Measurements from ENCODE around the gene GYG2.
"Not testable (repeated sequence)": the region's sequence is repeated elsewhere in the genome, so short reads cannot be mapped to it uniquely, and the experiment has no call there.

The GYG2 gene

DNA sequence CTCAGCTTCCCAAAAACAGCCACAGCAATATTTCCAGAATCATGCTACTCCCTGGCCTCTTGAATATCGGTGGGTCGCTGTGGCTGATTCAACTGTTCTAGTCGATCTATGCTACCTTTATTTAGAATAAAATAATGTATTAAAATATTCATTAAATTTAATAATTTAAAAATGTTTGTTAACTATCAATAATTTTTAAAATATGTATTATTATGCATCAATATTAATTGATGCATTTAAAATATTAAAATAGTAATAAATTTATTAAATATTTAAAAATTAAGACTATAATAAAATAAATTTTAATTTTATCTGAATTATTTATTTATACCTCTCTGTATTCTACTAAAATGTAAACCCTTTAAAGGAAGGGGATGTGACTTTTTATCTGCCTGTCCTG, 81.4 kb downstream of the GYG2 start:
- no peak for DNase-seq

DNA sequence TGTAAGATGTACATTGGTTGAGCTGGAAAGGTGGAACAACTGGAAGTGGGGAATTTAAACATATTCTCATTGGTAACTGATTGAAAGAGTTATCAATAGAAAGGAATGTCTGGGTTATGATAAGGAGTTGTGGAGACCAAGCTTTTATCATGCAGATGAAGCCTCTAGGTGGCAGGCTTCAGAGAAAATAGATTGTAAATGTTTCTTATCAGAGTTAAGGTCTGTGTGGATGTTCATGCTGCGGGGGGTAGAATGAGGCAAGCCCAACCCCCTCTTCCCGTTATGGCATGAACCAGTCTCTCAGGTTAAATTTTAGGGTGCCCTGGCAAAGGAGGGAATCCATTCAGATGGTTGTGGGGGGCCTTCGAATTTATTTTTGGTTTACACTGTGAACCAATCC, 84.4 kb downstream of the GYG2 start:
- no peak for DNase-seq

DNA sequence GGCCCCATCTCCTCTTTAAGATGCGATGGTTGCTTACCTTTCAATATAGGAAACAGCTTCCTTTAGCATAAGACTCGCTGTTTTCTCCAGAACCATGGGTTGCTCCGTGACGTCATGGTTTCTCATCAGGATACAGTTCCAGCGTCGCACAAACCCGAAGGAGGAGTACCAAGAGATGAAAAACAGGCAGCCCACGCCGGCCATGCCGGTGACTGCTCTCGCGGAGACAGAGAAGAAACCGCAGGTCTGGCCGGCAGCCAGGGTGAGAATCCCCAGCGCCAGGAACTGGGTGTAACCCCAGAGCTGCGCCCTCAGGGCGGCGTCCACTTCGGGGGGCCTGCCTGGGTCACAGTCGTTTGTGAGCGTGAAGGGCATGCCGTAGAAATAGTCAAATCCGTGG, 89.0 kb downstream of the GYG2 start:
- DNase-seq: no peak

DNA sequence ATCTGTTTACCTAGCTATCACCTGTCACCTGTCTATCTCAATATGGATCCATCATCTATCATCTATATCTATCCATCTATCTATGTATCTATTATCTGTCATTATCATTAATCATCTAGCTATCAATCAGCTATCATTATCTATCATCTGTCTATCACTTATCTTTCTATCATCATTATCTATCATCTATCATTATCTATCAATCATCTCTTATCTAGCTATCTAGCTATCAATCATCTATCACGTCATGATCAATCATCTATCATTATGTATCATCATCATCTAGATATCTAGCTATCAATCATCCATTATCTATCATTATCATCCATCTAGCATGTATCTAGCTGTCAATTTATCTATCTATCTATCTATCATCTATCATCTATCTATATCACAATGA, 92.5 kb downstream of the GYG2 start:
- no peak for DNase-seq

DNA sequence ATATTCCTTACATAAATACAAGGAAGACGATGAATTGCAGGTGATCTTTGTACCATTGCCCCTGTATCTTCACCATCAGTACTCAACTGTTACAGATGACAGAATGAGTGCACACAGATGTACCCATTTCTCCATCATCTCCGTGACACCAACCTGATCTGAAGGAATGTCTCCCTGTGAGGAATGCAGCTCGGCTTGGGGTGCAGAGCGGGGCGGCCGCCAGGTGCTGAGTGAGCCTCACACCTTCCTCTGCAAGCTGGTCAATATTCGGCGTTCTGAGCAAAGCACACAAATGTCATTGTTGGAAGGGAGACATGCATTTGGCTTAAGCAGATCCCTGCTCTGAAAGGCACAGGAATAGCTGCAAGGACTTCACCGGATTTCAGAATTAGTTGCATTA, 93.0 kb downstream of the GYG2 start:
- DNase-seq: no peak

DNA sequence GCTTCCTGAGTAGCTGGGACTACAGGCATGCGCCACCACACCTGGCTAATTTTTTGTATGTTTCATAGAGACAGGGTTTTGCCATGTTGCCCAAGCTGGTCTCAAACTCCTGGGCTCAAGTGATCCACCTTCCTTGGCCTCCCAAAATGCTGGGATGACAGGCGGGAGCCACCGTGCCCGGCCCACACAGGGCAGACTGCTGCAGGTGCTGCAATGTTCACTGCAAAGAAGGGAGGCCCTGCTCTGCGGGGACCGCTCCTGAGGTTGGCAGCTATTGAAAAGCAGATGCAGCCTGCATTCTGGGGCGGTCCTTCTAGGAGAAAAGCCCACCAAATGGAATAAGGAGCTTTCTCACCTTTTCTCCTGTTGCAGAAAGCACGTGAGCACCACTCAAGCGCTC, 95.4 kb downstream of the GYG2 start:
- DNase-seq: no peak

DNA sequence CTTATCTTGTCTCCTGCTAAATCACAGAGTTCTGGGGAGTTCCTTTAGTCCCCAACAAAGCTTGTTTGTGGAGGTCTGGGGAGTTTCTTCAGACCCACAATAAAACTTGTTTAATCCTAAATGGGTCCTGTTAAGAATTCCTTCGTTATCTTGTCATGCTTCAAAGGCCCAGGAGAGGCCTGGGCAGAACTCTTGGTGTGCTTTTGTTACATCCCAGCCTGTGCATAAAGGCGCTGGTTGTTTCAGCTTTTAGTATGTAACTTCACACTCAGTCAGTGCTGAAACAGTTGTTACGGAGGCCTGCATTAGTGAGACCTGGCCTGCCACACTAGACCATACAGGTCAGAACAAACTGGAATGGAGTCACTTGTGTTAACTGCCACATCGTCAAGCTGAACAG, 97.5 kb downstream of the GYG2 start:
- DNase-seq: not testable (repeated sequence)

DNA sequence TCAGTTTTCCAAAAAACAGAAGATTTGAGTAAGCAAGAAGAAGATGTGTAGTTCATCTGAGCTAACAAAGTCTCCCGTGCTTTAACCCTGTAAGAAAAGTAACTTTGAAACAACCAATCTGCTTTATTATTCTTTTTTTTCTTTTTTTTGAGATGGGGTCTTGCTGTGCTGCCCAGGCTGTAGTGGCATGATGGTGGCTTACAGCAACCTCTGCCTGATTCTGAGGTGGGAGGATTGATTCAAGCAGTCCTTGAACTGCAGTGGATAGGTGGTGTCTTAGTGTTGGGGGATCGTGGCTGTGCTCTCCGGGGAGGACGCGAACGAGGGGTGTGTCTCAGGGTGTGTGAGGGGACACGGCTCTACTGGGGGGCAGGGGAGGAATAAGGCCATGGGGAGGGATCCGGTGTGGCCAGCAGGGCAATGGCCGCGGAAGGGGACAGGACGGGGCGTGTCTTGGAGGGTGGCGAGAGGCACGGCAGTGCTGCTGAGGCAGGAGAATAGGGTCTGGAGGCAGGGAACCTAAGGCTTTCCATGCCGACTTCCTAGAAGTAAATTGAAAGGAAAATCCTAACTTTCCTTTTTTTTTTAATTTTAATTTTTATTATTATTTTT, 98.0 kb downstream of the GYG2 start:
- no peak for DNase-seq

DNA sequence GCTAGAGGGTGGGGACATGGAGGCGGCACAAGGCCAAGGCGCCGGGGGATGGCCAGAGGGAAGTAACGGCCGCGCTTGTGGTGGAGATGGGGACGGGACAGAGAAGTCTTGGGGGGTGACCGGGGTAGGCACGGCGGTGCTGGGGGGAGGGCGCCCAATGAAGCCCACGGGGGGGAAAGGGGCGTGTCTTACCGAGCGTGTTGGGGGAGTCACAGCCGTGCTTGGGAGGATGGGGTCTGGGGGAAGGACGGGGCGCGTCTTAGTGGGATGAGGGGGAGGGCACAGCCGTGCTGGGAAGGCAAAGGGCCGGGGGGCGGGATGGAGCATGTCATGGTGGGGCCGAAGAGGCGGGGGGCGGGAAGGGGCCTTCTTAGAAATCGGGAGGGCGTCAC, 99.5 kb downstream of the GYG2 start:
- no peak for DNase-seq

DNA sequence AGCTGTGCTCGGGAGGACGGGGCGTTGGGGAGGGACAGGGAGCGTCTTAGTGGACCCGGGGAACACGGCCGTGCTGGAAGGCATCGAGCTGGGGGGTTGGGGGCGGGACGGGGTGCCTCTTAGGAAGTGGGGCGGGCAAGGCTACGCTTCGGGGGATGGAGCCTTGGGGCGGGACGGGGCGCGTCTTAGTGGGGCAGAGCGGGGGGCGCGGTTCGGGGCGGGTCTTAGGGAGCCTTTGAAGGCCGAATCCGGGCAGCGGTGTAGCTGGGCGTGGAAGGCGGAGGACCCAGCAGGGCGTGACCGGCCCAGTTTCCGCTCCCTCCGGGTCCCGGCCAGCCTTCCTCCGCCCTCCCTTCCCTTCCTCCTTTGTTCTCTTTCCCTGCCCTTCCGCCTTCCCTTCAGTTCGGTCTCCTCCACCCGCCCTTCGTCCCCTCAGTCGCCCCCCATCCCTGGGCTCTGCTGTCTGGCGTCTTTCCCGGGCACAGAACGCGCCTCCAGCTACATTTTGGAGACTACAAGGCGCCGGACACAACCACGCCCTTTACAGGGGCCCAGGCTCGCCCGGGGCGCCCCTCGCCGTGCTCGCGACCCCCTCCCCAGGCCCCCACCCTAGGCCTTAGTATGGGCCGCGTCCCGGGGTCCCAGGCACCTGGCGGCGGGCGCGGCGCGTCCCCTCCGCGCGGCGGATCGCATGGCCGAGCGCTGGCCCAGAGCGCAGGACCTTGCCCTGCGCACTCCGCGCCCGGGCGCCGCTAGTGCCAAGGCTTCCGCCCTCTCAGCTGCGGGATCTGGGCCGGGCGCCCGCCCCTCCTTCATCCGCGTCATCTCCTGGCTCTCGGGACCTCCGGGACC, 100.1 kb downstream of the GYG2 start, which contains the start of gene ARSD:
ARSD (minus strand) TSS at position 757 of the 852 bp plus-strand sequence; CDS start at position 693, 64 bp downstream.
- peak; percentile 46 for DNase-seq

DNA sequence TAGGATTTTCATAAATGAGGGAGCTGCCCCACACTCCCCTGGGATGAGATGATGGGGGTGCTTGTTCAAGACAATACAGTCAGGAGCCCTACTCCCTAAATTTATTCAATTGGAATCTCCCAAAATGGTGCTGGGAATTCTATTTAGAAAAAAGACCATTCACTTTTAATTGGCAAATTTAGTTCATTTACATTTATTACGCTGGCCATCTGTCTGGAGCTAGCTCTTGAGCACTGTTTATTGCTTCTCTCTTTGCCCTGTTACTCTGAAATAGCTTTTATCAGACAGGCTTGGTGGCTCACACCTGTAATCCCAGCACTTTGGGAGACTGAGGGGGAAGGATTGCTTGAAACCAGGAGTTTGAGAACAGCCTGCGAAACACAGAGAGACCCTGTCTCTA, 102.4 kb downstream of the GYG2 start:
- DNase-seq: no peak

DNA sequence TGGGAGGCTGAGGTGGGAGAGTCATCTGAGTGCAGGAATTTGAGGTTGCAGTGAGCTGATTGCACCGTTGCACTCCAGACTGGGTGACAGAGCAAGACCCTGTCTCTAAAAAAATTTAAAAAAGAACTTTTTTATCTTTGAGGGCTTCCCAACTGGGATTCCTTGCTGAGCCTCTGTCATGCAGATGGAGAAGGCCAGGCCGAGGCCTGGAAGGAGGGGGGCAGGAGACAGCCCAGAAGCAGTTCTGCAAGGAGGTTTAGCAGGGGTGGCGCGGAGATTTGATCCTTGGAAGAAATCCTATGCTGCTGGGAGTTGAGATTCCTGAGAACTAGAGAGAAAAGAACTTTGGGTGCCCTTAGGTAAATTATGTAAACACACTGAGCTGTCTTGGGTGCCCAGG, 102.9 kb downstream of the GYG2 start:
- DNase-seq: no peak

All from activated T-cell treated with anti-CD3 and anti-CD28 coated beads, Interleukin-2, amount 50 U/mL, for 1 hour (primary cell).